Measurements from ENCODE around the gene BRD9.

The BRD9 gene

GRCh38 chr5:876398-877365 is 15.9 kb downstream of the BRD9 start:
- Histone ChIP-seq H3K27me3 (no peaks in the 10 kb centered on the region), H3K36me3 (peaks cover 55 to 82% (median 71%) of the 10 kb centered on the region in 3 donors), H3K4me1 (no peaks in the 10 kb centered on the region), H3K4me3 (no peak overlapping the region), H3K27ac (no peak overlapping the region), H3K9me3 (no peaks in the 10 kb centered on the region)
- intact Hi-C loops (cut with DNase I; ENCODE audit: low total_unique reads) = no loop called here
- TF ChIP-seq CTCF (IDR thresholded peaks at IDR 0.05) = no peak
- no peak for DNase-seq

GRCh38 chr5:875931-876330 is 16.7 kb downstream of the BRD9 start:
- no peak for TF ChIP-seq CTCF (IDR thresholded peaks at IDR 0.05)
- no peak for DNase-seq

GRCh38 chr5:873328-873727 is 19.3 kb downstream of the BRD9 start:
- no peak for DNase-seq
- peaks cover 77 to 100% (median 93%) of the 10 kb centered on the region in 3 donors for H3K36me3 ChIP-seq
- H3K27me3 ChIP-seq = no peaks in the 10 kb centered on the region
- H3K9me3 ChIP-seq = no peaks in the 10 kb centered on the region
- no peak for TF ChIP-seq CTCF (IDR thresholded peaks at IDR 0.05)
- H3K27ac ChIP-seq = no peak overlapping the region
- H3K4me3 ChIP-seq = no peak overlapping the region
- intact Hi-C loops (cut with DNase I; ENCODE audit: low total_unique reads) = no loop called here
- H3K4me1 ChIP-seq = no peaks in the 10 kb centered on the region

More at GRCh38 chr5:875931-876330, 16.7 kb downstream of the BRD9 start:
- H3K27me3 ChIP-seq = no peaks in the 10 kb centered on the region
- intact Hi-C loops (cut with DNase I; ENCODE audit: low total_unique reads) = no loop called here
- no peak overlapping the region for H3K27ac ChIP-seq
- H3K4me3 ChIP-seq = no peak overlapping the region
- H3K9me3 ChIP-seq = no peaks in the 10 kb centered on the region
- peaks cover 55 to 82% (median 71%) of the 10 kb centered on the region in 3 donors for H3K36me3 ChIP-seq
- no peaks in the 10 kb centered on the region for H3K4me1 ChIP-seq

- no peak overlapping the region for H3K27ac ChIP-seq
- H3K36me3 ChIP-seq = peaks cover 82 to 100% (median 93%) of the 10 kb centered on the region in 3 donors
- no peaks in the 10 kb centered on the region for H3K4me1 ChIP-seq
- no peaks in the 10 kb centered on the region for H3K27me3 ChIP-seq
- no peak overlapping the region for H3K4me3 ChIP-seq
- intact Hi-C loops (cut with DNase I; ENCODE audit: low total_unique reads) = no loop called here
- no peaks in the 10 kb centered on the region for H3K9me3 ChIP-seq
- no peak for DNase-seq
- TF ChIP-seq CTCF (IDR thresholded peaks at IDR 0.05) = no peak
Measured at GRCh38 chr5:872301-872700, 20.3 kb downstream of the BRD9 start.

- no peak for DNase-seq
- Histone ChIP-seq H3K9me3 (no peaks in the 10 kb centered on the region), H3K27ac (no peak overlapping the region), H3K4me3 (no peak overlapping the region), H3K27me3 (no peaks in the 10 kb centered on the region), H3K36me3 (peaks cover 88 to 100% (median 93%) of the 10 kb centered on the region in 3 donors), H3K4me1 (no peaks in the 10 kb centered on the region)
- TF ChIP-seq CTCF (IDR thresholded peaks at IDR 0.05) = no peak
- intact Hi-C loops (cut with DNase I; ENCODE audit: low total_unique reads) = no loop called here
Measured at GRCh38 chr5:871596-872298, 20.9 kb downstream of the BRD9 start.

Measured in tibial artery (tissue), 4 donors.